SK-N-SH treated with all-trans-retinoic acid at 6 μM for 48 hours (cell line): Measurements from ENCODE around the gene C9orf57.

Experiments
- BACH2 ChIP-seq: fragments of 250-450 bp; sonication (Bioruptor Pico); IDR thresholded peaks from 2 replicates; pipeline ENCODE4 v1.9.0; 2021; ENCODE audit warnings: mild to moderate bottlenecking, borderline replicate concordance
- CREB5 ChIP-seq: fragments of 250-450 bp; sonication (Bioruptor Pico); IDR thresholded peaks from 2 replicates; pipeline ENCODE4 v1.5.1; 2020; ENCODE audit warnings: low read depth, mild to moderate bottlenecking, moderate library complexity
- GLIS3 ChIP-seq: fragments of 250-450 bp; sonication (Bioruptor Pico); IDR thresholded peaks from 2 replicates; pipeline ENCODE4 v1.5.0; 2020; ENCODE audit warnings: mild to moderate bottlenecking, moderate library complexity
- OSR1 ChIP-seq: fragments of 250-450 bp; sonication (Bioruptor Pico); IDR thresholded peaks from 2 replicates; pipeline ENCODE4 v1.8.0; 2022; ENCODE audit warnings: moderate library complexity, mild to moderate bottlenecking, inconsistent platforms
- RARB ChIP-seq: fragments of 250-450 bp; sonication (Bioruptor Pico); IDR thresholded peaks from 2 replicates; pipeline ENCODE4 v1.8.0; 2021; ENCODE audit warnings: mild to moderate bottlenecking, moderate library complexity
- TCF4 ChIP-seq: fragments of 250-450 bp; sonication (Bioruptor Pico); IDR thresholded peaks from 2 replicates; pipeline ENCODE4 v1.8.0; 2021; ENCODE audit warnings: mild to moderate bottlenecking, moderate library complexity, borderline replicate concordance
- ZC3H10 ChIP-seq: fragments of 250-450 bp; sonication (Bioruptor Pico); IDR thresholded peaks from 2 replicates; pipeline ENCODE4 v1.5.1; 2021; ENCODE audit warnings: mild to moderate bottlenecking, moderate library complexity
- ZNF8 ChIP-seq: fragments of 450-650 bp; formaldehyde crosslinking; IDR thresholded peaks from 2 replicates; pipeline ENCODE4 v1.5.0; 2020; ENCODE audit warnings: mild to moderate bottlenecking, moderate library complexity
- TF ChIP-seq, protein P1 (sequence below): fragments of 250-450 bp; sonication (Bioruptor Pico); IDR thresholded peaks from 2 replicates; pipeline ENCODE4 v1.8.0; 2020; ENCODE audit warnings: mild to moderate bottlenecking, moderate library complexity, borderline replicate concordance

GRCh38 chr9:72092820-72093219 is 32.4 kb upstream of the C9orf57 start:
- TF ChIP-seq CREB5 (CRISPR knock-in tag) (no peak), OSR1 (CRISPR knock-in tag) (no peak), GLIS3 (no peak), ZC3H10 (CRISPR knock-in tag) (no peak), TCF4 (CRISPR knock-in tag) (no peak), BACH2 (CRISPR knock-in tag) (no peak), RARB (CRISPR knock-in tag) (no peak), ZNF8 (CRISPR knock-in tag) (no peak)
- TF ChIP-seq, protein P1, sequence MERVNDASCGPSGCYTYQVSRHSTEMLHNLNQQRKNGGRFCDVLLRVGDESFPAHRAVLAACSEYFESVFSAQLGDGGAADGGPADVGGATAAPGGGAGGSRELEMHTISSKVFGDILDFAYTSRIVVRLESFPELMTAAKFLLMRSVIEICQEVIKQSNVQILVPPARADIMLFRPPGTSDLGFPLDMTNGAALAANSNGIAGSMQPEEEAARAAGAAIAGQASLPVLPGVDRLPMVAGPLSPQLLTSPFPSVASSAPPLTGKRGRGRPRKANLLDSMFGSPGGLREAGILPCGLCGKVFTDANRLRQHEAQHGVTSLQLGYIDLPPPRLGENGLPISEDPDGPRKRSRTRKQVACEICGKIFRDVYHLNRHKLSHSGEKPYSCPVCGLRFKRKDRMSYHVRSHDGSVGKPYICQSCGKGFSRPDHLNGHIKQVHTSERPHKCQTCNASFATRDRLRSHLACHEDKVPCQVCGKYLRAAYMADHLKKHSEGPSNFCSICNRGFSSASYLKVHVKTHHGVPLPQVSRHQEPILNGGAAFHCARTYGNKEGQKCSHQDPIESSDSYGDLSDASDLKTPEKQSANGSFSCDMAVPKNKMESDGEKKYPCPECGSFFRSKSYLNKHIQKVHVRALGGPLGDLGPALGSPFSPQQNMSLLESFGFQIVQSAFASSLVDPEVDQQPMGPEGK (CRISPR knock-in tag) = no peak
